Spleen (tissue), 7 donors: ENCODE measurements around the gene ZNF169.

Experiments
- CTCF ChIP-seq, 11 experiments: fragments of 200-600 bp in 7 of 11; fragments of 450-650 bp in 4 of 11; sonication (generic) in 4 of 11; IDR thresholded peaks in 8 of 11; conservative IDR thresholded peaks in 3 of 11; 1 replicate in 7 of 11; 2 replicates in 4 of 11; pipeline versions ENCODE4 v1.4.0 to v1.8.0; 2016 to 2021; ENCODE audit warnings: antibody characterized with exemption in 11 of 11, inconsistent platforms in 4 of 11, mild to moderate bottlenecking in 1 of 11
- POLR2A ChIP-seq, 3 donors: fragments of 450-650 bp; IDR thresholded peaks; one replicate each; pipeline ENCODE4 v1.5.1; 2017; ENCODE audit warnings: antibody characterized with exemption in 3 of 3, mild to moderate bottlenecking in 1 of 3
- POLR2AphosphoS5 ChIP-seq, 3 donors: sonication (generic); formaldehyde crosslinking; IDR thresholded peaks; one replicate each; pipeline ENCODE4 v1.5.1; 2017; ENCODE audit warnings: antibody characterized with exemption in 3 of 3
- donor health status: DM: no; HTN: no; CAD: no; lungs with moderate emphysema.
- donor health status: DM: no; HTN: no; CAD: no.
- donor health status: DM: no; HTN: no; CAD: no.

DNA sequence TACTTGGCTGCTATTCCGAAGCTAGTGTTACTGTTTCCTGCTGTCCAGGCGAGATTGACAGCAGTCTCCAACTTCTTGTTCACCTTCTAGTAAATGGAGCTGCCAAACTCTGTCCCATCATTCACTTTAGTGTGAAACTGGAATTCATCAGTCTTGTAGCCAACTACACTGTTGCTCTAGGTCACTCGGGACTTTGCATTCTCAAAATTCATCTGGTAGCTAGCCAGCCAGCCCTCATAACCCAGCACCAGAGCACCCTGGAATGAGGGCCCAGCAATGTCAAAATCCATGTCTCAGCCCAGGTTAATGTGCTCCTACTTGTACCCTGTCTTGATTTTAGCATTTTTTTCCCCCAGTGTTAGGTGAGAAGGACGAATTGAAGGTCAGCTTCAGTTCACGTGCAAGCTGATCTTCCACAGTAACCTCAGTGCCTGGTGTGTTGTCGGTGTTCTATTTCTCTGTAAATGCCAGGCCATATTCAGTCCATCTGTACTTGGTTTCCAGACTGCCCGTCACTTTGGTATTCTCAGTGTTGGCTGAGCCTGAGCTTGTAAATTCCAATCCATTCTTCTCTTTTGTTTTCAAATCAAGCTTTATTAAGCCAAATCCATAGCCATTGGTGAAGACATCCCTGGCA, 28.9 kb downstream of the ZNF169 start:
- TF ChIP-seq CTCF (IDR thresholded peaks at IDR 0.05 in 8 of 11, conservative IDR thresholded peaks at IDR 0.05 in 3 of 11) (no peak), POLR2AphosphoS5 (IDR thresholded peaks at IDR 0.05) (no peak), POLR2A (IDR thresholded peaks at IDR 0.05) (no peak)
